ENCODE measurements around the gene CCM2. TPM values are rescaled to one million over a fixed set of nuclear protein-coding genes. Genes with fewer than 3 reads are reported as not detected.
A peak's percentile ranks its signal among the peaks of the same experiment; 100 is the strongest.

Gene CCM2
- total RNA-seq, result 10 to 100 TPM; 36.1 to 84.5 (median 50.4) TPM
- polyA plus RNA-seq, result 10 to 100 TPM; 42.2 to 81.6 (median 72.1) TPM
- long read RNA-seq, donor 1, transcript CCM2-201 (10 exons, 1,894 nt), result major isoform, 6 of 10 reads
- long read RNA-seq, donor 1, partial matches to known transcripts, result 0 of 10 reads
- long read RNA-seq, donor 1, other reads (novel, unspliced or antisense), result 0 of 10 reads
- long read RNA-seq, donor 2, transcript CCM2-218 (9 exons, 1,719 nt), result major isoform, 6 of 10 reads
- long read RNA-seq, donor 2, partial matches to known transcripts, result 0 of 10 reads
- long read RNA-seq, donor 2, other reads (novel, unspliced or antisense), result 0 of 10 reads
- long read RNA-seq, donor 3, transcript CCM2-218 (9 exons, 1,719 nt), result major isoform, 5 of 22 reads
- long read RNA-seq, donor 3, partial matches to known transcripts, result 11 of 22 reads
- long read RNA-seq, donor 3, other reads (novel, unspliced or antisense), result 0 of 22 reads
- long read RNA-seq, donor 4, partial matches to known transcripts, result 5 of 8 reads
- long read RNA-seq, donor 4, other reads (novel, unspliced or antisense), result 0 of 8 reads
- long read RNA-seq, donor 5, transcript CCM2-218 (9 exons, 1,719 nt), result minor isoform, 54 of 213 reads
- long read RNA-seq, donor 5, transcript CCM2-201 (10 exons, 1,894 nt), result major isoform, 115 of 213 reads
- long read RNA-seq, donor 5, transcript CCM2-219 (8 exons, 1,620 nt), result minor isoform, 5 of 213 reads
- long read RNA-seq, donor 5, partial matches to known transcripts, result 14 of 213 reads
- long read RNA-seq, donor 5, other reads (novel, unspliced or antisense), result 21 of 213 reads
- long read RNA-seq, donor 6, partial matches to known transcripts, result 4 of 6 reads
- long read RNA-seq, donor 6, other reads (novel, unspliced or antisense), result 1 of 6 reads
- long read RNA-seq, donor 7, transcript CCM2-218 (9 exons, 1,719 nt), result major isoform, 5 of 8 reads
- long read RNA-seq, donor 7, partial matches to known transcripts, result 0 of 8 reads
- long read RNA-seq, donor 7, other reads (novel, unspliced or antisense), result 0 of 8 reads
- long read RNA-seq, donor 8, transcript CCM2-201 (10 exons, 1,894 nt), result minor isoform, 8 of 19 reads
- long read RNA-seq, donor 8, transcript CCM2-218 (9 exons, 1,719 nt), result major isoform, 10 of 19 reads
- long read RNA-seq, donor 8, partial matches to known transcripts, result 0 of 19 reads
- long read RNA-seq, donor 8, other reads (novel, unspliced or antisense), result 0 of 19 reads
- long read RNA-seq, donor 9, transcript CCM2-218 (9 exons, 1,719 nt), result major isoform, 6 of 10 reads
- long read RNA-seq, donor 9, partial matches to known transcripts, result 0 of 10 reads
- long read RNA-seq, donor 9, other reads (novel, unspliced or antisense), result 0 of 10 reads
- long read RNA-seq, donor 10, partial matches to known transcripts, result 0 of 7 reads
- long read RNA-seq, donor 10, other reads (novel, unspliced or antisense), result 0 of 7 reads

DNA sequence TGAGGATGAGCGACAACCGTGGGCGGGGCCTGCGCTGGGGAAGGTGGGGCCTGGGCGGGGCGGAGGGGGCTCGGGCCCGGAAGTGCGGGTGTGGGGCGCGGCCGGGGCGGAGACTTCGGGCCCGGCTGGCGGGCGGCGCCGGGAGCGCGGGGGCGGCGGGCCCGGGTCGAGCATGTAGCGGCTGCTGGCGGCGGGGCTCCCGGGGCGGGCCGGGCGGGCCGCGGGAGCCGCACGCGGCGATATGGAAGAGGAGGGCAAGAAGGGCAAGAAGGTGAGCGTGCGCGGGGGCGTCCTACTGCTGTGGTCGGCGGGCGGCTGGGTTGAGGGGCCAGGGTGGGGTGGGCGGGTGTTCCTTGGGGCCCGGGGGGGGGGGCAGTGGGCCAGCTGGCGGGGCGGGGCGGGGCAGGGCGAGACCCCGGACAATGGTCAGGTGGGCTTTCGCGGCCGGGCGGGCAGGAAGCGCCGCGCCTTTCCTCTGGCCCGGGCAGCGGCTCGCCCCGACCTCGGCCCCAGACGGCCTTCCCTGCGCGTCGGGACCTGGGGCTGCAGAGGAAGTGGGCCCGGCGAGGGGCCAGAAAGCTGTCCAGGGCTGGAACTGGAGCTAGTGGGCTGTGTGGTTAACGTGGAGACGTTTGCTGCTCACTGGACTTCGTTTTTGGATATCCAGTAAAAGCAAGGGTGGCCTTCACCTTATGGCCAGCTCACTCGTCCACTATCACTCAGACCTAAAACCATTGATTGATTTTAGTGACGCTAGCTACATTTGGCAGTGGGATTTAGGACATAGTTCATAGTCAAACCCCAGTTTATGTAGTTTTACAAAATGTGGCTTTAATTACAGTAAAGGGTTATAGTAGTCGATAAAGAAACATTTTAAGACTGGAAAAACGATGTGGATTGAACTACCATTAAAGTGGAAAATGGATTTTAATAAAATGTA, at the start of gene CCM2:
TSS of gene CCM2 (plus strand) at position 109 of the 940 bp plus-strand sequence. CDS start at position 242, 133 bp downstream.
- intact Hi-C loops (cut with DNase I), result no loop called here
- no peaks in the 10 kb centered on the region for H3K27me3 ChIP-seq
- peak within 1 kb of the TSS in 3 of 4 donors; percentile 50 to 88 (median 67) for H3K4me3 ChIP-seq
- peaks cover 15 to 22% of the 10 kb centered on the region in 2 donors for H3K4me1 ChIP-seq (replicated peaks in 1 of 2)
- peak; percentile 63 to 78 (median 68) for DNase-seq
- no peaks in the 10 kb centered on the region for H3K9me3 ChIP-seq (replicated peaks in 1 of 3)
- TF ChIP-seq POLR2A (IDR thresholded peaks at IDR 0.05), result peak; percentile 29 to 57
- TF ChIP-seq, protein P1, sequence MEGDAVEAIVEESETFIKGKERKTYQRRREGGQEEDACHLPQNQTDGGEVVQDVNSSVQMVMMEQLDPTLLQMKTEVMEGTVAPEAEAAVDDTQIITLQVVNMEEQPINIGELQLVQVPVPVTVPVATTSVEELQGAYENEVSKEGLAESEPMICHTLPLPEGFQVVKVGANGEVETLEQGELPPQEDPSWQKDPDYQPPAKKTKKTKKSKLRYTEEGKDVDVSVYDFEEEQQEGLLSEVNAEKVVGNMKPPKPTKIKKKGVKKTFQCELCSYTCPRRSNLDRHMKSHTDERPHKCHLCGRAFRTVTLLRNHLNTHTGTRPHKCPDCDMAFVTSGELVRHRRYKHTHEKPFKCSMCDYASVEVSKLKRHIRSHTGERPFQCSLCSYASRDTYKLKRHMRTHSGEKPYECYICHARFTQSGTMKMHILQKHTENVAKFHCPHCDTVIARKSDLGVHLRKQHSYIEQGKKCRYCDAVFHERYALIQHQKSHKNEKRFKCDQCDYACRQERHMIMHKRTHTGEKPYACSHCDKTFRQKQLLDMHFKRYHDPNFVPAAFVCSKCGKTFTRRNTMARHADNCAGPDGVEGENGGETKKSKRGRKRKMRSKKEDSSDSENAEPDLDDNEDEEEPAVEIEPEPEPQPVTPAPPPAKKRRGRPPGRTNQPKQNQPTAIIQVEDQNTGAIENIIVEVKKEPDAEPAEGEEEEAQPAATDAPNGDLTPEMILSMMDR (IDR thresholded peaks at IDR 0.05), result no peak
- 0 to 2% (median 0%) methylated on average over 9 to 73 of the region's 77 CpGs for WGBS, 4 donors
- H3K27ac ChIP-seq, result peak within 1 kb of the TSS; percentile 77 to 100 (median 91)
- H3K36me3 ChIP-seq (replicated peaks in 1 of 2), result no peaks in the 10 kb centered on the region

DNA sequence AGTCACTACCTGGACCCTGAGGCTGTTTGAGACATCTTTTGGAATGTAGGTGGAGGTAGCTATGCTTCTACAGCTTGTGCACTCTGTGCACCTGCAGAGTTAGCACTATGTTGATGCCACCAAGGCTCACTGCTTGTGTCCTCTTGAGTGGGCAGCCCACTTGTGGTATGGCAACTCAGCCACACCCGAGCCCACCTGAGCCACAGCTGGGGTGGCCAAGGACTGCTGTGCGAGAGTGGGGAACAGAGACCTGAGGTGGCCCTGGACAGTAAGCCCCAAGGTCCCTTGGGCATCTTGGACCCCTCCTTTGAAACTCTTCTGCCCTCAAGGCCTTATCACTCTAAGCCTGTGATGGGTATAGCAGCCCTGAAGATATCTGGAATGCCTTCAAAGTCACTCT, 46.8 kb upstream of the CCM2 start:
- Histone ChIP-seq H3K27ac (no peak overlapping the region), H3K9me3 (replicated peaks in 1 of 3) (no peaks in the 10 kb centered on the region), H3K36me3 (replicated peaks in 1 of 2) (no peaks in the 10 kb centered on the region), H3K4me1 (replicated peaks in 1 of 2) (no peaks in the 10 kb centered on the region), H3K4me3 (no peak overlapping the region), H3K27me3 (no peaks in the 10 kb centered on the region)
- DNase-seq, result no peak
- WGBS, 4 donors, result 88 to 100% (median 93%) methylated on average over 1 to 2 of the region's 2 CpGs; no CpG with 5 or more reads in 1 of the 4 donors
- TF ChIP-seq, protein P1 (IDR thresholded peaks at IDR 0.05), result no peak
- TF ChIP-seq POLR2A (IDR thresholded peaks at IDR 0.05), result no peak
- intact Hi-C loops (cut with DNase I), result no loop called here

DNA sequence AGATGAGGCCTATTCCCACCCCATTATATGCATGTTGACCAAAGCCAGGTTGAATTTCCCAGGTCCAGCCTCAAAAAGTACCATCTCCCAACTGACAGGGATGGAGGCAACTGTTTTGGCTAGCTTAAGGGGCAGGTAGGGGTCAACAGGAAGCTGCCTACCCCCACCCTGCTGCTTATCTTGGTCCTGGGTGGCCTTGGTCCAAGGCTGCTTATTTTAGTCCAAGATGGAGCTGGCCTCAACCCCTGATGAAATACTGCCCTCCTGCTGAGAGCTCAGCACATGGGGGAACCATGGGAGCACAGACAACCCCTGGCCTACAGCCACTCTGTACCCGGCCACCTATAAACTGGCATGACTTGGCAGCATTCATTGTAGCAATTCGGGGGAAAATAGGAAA, 44.3 kb upstream of the CCM2 start:
- intact Hi-C loops (cut with DNase I), result no loop called here
- DNase-seq, result no peak
- no peak overlapping the region for H3K27ac ChIP-seq

More for the DNA sequence above, 44.3 kb upstream of the CCM2 start:
- Histone ChIP-seq H3K4me3 (no peak overlapping the region), H3K9me3 (replicated peaks in 1 of 3) (no peaks in the 10 kb centered on the region), H3K27me3 (no peaks in the 10 kb centered on the region), H3K36me3 (replicated peaks in 1 of 2) (no peaks in the 10 kb centered on the region), H3K4me1 (replicated peaks in 1 of 2) (no peaks in the 10 kb centered on the region)
- WGBS, 4 donors, result 45 to 67% (median 62%) methylated on average over 2 of the region's 2 CpGs
- TF ChIP-seq, protein P1 (IDR thresholded peaks at IDR 0.05), result no peak
- no peak for TF ChIP-seq POLR2A (IDR thresholded peaks at IDR 0.05)
